ENCODE measurements around the gene PEX11A. TPM values are rescaled to one million over a fixed set of nuclear protein-coding genes. Genes with fewer than 3 reads are reported as not detected.

PEX11A gene
- total and polyA plus RNA-seq, 7 donors = 11.1 to 18.6 (median 15.3) TPM

- peaks cover 0 to 23% (median 15%) of the 10 kb centered on the region in 4 donors for H3K4me1 ChIP-seq
- H3K9me3 ChIP-seq = no peaks in the 10 kb centered on the region
- DNase-seq = peak; percentile 45
- 79 to 84% methylated on average over 7 of the region's 7 CpGs for WGBS, 2 donors
- H3K4me3 ChIP-seq = no peak overlapping the region
- peaks cover 0 to 4% (median 0%) of the 10 kb centered on the region in 4 donors for H3K36me3 ChIP-seq
- intact Hi-C loops (cut with DNase I) = no loop called here
- H3K27me3 ChIP-seq = no peaks in the 10 kb centered on the region
- H3K27ac ChIP-seq = no peak overlapping the region
- TF ChIP-seq EP300 (IDR thresholded peaks at IDR 0.05) (no peak), POLR2A (IDR thresholded peaks at IDR 0.05) (no peak), CTCF (IDR thresholded peaks at IDR 0.05) (no peak), POLR2AphosphoS5 (IDR thresholded peaks at IDR 0.05) (no peak)
Observed at GRCh38 chr15:89652131-89652530, 38.4 kb downstream of the PEX11A start.

- peaks cover 0 to 15% (median 8%) of the 10 kb centered on the region in 4 donors for H3K4me1 ChIP-seq
- intact Hi-C loops (cut with DNase I) = no loop called here
- TF ChIP-seq POLR2AphosphoS5 (IDR thresholded peaks at IDR 0.05) (no peak), EP300 (IDR thresholded peaks at IDR 0.05) (no peak), POLR2A (IDR thresholded peaks at IDR 0.05) (no peak), CTCF (IDR thresholded peaks at IDR 0.05) (no peak)
- no peaks in the 10 kb centered on the region for H3K27me3 ChIP-seq
- H3K27ac ChIP-seq = no peak overlapping the region
- WGBS, 2 donors = 94 to 95% methylated on average over 15 of the region's 15 CpGs
- peaks cover 0 to 8% (median 0%) of the 10 kb centered on the region in 4 donors for H3K36me3 ChIP-seq
- H3K9me3 ChIP-seq = no peaks in the 10 kb centered on the region
- no peak overlapping the region for H3K4me3 ChIP-seq
- DNase-seq = peak; percentile 61
Observed at GRCh38 chr15:89649716-89650115, 40.8 kb downstream of the PEX11A start.

- intact Hi-C loops (cut with DNase I) = no loop called here
- DNase-seq = peak; percentile 55
- H3K4me3 ChIP-seq = no peak overlapping the region
- H3K4me1 ChIP-seq = peaks cover 0 to 9% (median 2%) of the 10 kb centered on the region in 4 donors
- H3K27me3 ChIP-seq = no peaks in the 10 kb centered on the region
- 95 to 97% methylated on average over 37 of the region's 37 CpGs for WGBS, 2 donors
- TF ChIP-seq POLR2AphosphoS5 (IDR thresholded peaks at IDR 0.05) (no peak), POLR2A (IDR thresholded peaks at IDR 0.05) (no peak), EP300 (IDR thresholded peaks at IDR 0.05) (no peak), CTCF (IDR thresholded peaks at IDR 0.05) (no peak)
- peaks cover 0 to 8% (median 0%) of the 10 kb centered on the region in 4 donors for H3K36me3 ChIP-seq
- H3K27ac ChIP-seq = no peak overlapping the region
- no peaks in the 10 kb centered on the region for H3K9me3 ChIP-seq
Observed at GRCh38 chr15:89649013-89649625, 41.4 kb downstream of the PEX11A start.

GRCh38 chr15:89648106-89649012 is 42.2 kb downstream of the PEX11A start:
- no peak for TF ChIP-seq CTCF (IDR thresholded peaks at IDR 0.05)
- no peak for TF ChIP-seq POLR2A (IDR thresholded peaks at IDR 0.05)
- no peak for TF ChIP-seq POLR2AphosphoS5 (IDR thresholded peaks at IDR 0.05)
- no peak for TF ChIP-seq EP300 (IDR thresholded peaks at IDR 0.05)
- peaks cover 0 to 8% (median 0%) of the 10 kb centered on the region in 4 donors for H3K36me3 ChIP-seq
- WGBS, 2 donors = 92 to 95% methylated on average over 102 of the region's 102 CpGs
- intact Hi-C loops (cut with DNase I) = no loop called here
- H3K4me3 ChIP-seq = no peak overlapping the region
- peak; percentile 13 for DNase-seq
- no peaks in the 10 kb centered on the region for H3K9me3 ChIP-seq
- no peak overlapping the region for H3K27ac ChIP-seq
- no peaks in the 10 kb centered on the region for H3K27me3 ChIP-seq
- H3K4me1 ChIP-seq = peaks cover 0 to 4% (median 2%) of the 10 kb centered on the region in 4 donors

Data from sigmoid colon (tissue), 7 donors.